ENCODE measurements around the gene SF3B5.
"Not testable (repeated sequence)": the region's sequence is repeated elsewhere in the genome, so short reads cannot be mapped to it uniquely, and the experiment has no call there.

The SF3B5 gene

GRCh38 chr6:144104488-144104887, 9.1 kb upstream of the SF3B5 start:
- no peak for DNase-seq

GRCh38 chr6:144103026-144103563, 7.7 kb upstream of the SF3B5 start:
- no peak for DNase-seq

- DNase-seq, result no peak
These were observed 3.6 kb upstream of the SF3B5 start for GRCh38 chr6:144098993-144099392.

- no peak for DNase-seq
These were observed 641 bp downstream of the SF3B5 start for GRCh38 chr6:144094731-144095133.

- DNase-seq, result no peak
These were observed 1.7 kb downstream of the SF3B5 start for GRCh38 chr6:144093658-144094057.

GRCh38 chr6:144093236-144093635, 2.1 kb downstream of the SF3B5 start:
- no peak for DNase-seq

- no peak for DNase-seq
These were observed 5.0 kb downstream of the SF3B5 start for GRCh38 chr6:144090384-144090783.

- DNase-seq, result no peak
These were observed 7.5 kb downstream of the SF3B5 start for GRCh38 chr6:144087789-144088426.

- DNase-seq, result no peak
These were observed 8.4 kb downstream of the SF3B5 start for GRCh38 chr6:144086959-144087358.

- no peak for DNase-seq
These were observed 12.2 kb downstream of the SF3B5 start for GRCh38 chr6:144083172-144083571.

- not testable (repeated sequence) for DNase-seq
These were observed 13.0 kb downstream of the SF3B5 start for GRCh38 chr6:144082412-144082811.

GRCh38 chr6:144077871-144078270, 17.5 kb downstream of the SF3B5 start:
- DNase-seq, result no peak

GRCh38 chr6:144075875-144076274, 19.5 kb downstream of the SF3B5 start:
- no peak for DNase-seq

GRCh38 chr6:144075187-144075586, 20.2 kb downstream of the SF3B5 start:
- no peak for DNase-seq

- DNase-seq, result no peak
These were observed 22.3 kb downstream of the SF3B5 start for GRCh38 chr6:144073024-144073423.

GRCh38 chr6:144069506-144069905, 25.9 kb downstream of the SF3B5 start:
- DNase-seq, result no peak

- DNase-seq, result no peak
These were observed 26.6 kb downstream of the SF3B5 start for GRCh38 chr6:144068794-144069193.

- no peak for DNase-seq
These were observed 28.5 kb downstream of the SF3B5 start for GRCh38 chr6:144066741-144067484.

GRCh38 chr6:144066255-144066654, 29.1 kb downstream of the SF3B5 start:
- no peak for DNase-seq

GRCh38 chr6:144065213-144065660, 30.1 kb downstream of the SF3B5 start:
- DNase-seq, result no peak

GRCh38 chr6:144064402-144065212, 30.8 kb downstream of the SF3B5 start:
- no peak for DNase-seq

- no peak for DNase-seq
These were observed 31.5 kb downstream of the SF3B5 start for GRCh38 chr6:144063744-144064401.

GRCh38 chr6:144063246-144063743, 32.1 kb downstream of the SF3B5 start:
- DNase-seq, result no peak

All from amniotic stem cell (primary cell).